Breast epithelium (tissue), 3 donors: ENCODE results near the gene SUPT20HL1.

Source experiments
- POLR2A ChIP-seq: fragments of 450-650 bp; IDR thresholded peaks from one replicate; pipeline ENCODE4 v1.6.1; 2016; ENCODE audit warnings: antibody characterized with exemption, mild to moderate bottlenecking, moderate library complexity
- POLR2AphosphoS5 ChIP-seq, 3 donors: sonication (generic); formaldehyde crosslinking; IDR thresholded peaks; one replicate each; pipeline ENCODE4 v1.6.1; 2017; ENCODE audit warnings: antibody characterized with exemption in 3 of 3
- TF ChIP-seq, protein P1 (sequence below), 3 donors: fragments of 450-650 bp; IDR thresholded peaks; one replicate each; pipeline ENCODE4 v1.5.1; 2016 to 2017; ENCODE audit warnings: antibody characterized with exemption in 3 of 3, mild to moderate bottlenecking in 3 of 3, moderate library complexity in 3 of 3

DNA sequence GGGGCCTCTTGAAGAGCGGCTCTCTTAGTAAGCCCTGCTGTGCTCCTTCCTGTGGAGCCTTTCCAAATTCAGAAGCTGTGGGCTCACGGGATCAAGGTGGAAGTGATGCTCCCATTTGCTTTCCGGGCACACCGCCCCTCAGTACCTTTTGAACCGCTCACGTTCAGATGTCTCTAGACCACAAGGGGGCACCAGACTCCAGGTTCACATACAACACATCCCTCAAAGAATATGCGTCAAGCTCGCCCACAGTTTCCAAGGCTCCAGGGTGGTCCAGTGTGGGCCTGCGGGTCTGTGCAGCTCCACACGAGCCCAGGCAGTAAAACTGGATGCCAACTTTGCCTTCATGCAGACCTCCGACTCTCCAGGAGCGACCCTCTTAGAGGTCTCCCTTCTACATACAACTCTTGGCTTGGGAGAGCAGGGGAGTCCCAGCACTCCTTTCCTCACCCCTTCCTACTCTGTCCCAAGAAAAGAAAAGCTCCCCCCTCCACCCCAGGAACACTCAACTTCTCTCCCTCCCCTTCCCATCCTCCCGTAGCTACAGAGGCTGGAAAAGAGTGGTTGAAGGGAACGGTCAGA, 11.0 kb downstream of the SUPT20HL1 start:
- TF ChIP-seq, protein P1, sequence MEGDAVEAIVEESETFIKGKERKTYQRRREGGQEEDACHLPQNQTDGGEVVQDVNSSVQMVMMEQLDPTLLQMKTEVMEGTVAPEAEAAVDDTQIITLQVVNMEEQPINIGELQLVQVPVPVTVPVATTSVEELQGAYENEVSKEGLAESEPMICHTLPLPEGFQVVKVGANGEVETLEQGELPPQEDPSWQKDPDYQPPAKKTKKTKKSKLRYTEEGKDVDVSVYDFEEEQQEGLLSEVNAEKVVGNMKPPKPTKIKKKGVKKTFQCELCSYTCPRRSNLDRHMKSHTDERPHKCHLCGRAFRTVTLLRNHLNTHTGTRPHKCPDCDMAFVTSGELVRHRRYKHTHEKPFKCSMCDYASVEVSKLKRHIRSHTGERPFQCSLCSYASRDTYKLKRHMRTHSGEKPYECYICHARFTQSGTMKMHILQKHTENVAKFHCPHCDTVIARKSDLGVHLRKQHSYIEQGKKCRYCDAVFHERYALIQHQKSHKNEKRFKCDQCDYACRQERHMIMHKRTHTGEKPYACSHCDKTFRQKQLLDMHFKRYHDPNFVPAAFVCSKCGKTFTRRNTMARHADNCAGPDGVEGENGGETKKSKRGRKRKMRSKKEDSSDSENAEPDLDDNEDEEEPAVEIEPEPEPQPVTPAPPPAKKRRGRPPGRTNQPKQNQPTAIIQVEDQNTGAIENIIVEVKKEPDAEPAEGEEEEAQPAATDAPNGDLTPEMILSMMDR (IDR thresholded peaks at IDR 0.05) = peak in 2 of 3 donors; percentile 12 to 25
- TF ChIP-seq POLR2AphosphoS5 (IDR thresholded peaks at IDR 0.05) (no peak), POLR2A (no peak)
